Measurements from ENCODE around the gene CDK16.

Gene CDK16

GRCh38 chrX:47223476-47224250, 5.2 kb downstream of the CDK16 start:
- H3K27ac Mint-ChIP-seq: no peak overlapping the region

GRCh38 chrX:47224266-47224895, 5.9 kb downstream of the CDK16 start:
- Mint-ChIP-seq H3K4me3 (no peak overlapping the region), H3K27ac (no peak overlapping the region), H3K36me3 (peaks cover 35% of the 10 kb centered on the region), H3K9me3 (no peaks in the 10 kb centered on the region), H3K4me1 (peaks cover 24% of the 10 kb centered on the region), H3K27me3 (no peaks in the 10 kb centered on the region)
- CTCF ChIA-PET: no interaction called here
- DNase-seq: no peak

More at GRCh38 chrX:47223476-47224250, 5.2 kb downstream of the CDK16 start:
- Mint-ChIP-seq H3K4me3 (no peak overlapping the region), H3K36me3 (peaks cover 32% of the 10 kb centered on the region), H3K27me3 (no peaks in the 10 kb centered on the region), H3K9me3 (no peaks in the 10 kb centered on the region), H3K4me1 (peaks cover 24% of the 10 kb centered on the region)
- DNase-seq: no peak
- CTCF ChIA-PET: no interaction called here

DNA sequence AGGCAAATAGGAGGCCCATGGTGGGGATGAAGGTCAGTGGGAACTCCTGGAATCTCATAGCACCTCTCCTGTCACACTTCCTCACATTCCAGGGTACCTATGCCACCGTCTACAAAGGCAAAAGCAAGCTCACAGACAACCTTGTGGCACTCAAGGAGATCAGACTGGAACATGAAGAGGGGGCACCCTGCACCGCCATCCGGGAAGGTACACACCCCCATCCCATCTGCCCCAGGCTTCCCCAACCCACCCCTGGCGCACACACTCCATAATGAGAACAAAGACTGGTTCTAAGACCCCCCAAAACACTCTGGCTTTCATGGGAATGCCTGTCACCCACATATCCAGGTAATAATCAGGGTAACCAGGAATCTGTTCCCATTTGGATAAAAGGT, 6.4 kb downstream of the CDK16 start:
- H3K4me1 Mint-ChIP-seq: peaks cover 19% of the 10 kb centered on the region
- no peak overlapping the region for H3K4me3 Mint-ChIP-seq
- no peak overlapping the region for H3K27ac Mint-ChIP-seq
- CTCF ChIA-PET: no interaction called here
- H3K9me3 Mint-ChIP-seq: no peaks in the 10 kb centered on the region
- H3K36me3 Mint-ChIP-seq: peaks cover 34% of the 10 kb centered on the region
- no peaks in the 10 kb centered on the region for H3K27me3 Mint-ChIP-seq
- DNase-seq: no peak

- Mint-ChIP-seq H3K4me1 (peaks cover 8% of the 10 kb centered on the region), H3K9me3 (no peaks in the 10 kb centered on the region), H3K27ac (no peak overlapping the region), H3K4me3 (no peak overlapping the region), H3K27me3 (no peaks in the 10 kb centered on the region), H3K36me3 (peaks cover 34% of the 10 kb centered on the region)
- no peak for DNase-seq
- CTCF ChIA-PET: no interaction called here
These were observed 7.6 kb downstream of the CDK16 start for GRCh38 chrX:47226071-47226470.

- no peak for DNase-seq
- H3K9me3 Mint-ChIP-seq: no peaks in the 10 kb centered on the region
- peaks cover 34% of the 10 kb centered on the region for H3K36me3 Mint-ChIP-seq
- CTCF ChIA-PET: no interaction called here
- no peak overlapping the region for H3K4me3 Mint-ChIP-seq
- H3K27me3 Mint-ChIP-seq: no peaks in the 10 kb centered on the region
- H3K4me1 Mint-ChIP-seq: peaks cover 8% of the 10 kb centered on the region
- no peak overlapping the region for H3K27ac Mint-ChIP-seq
These were observed 8.3 kb downstream of the CDK16 start for GRCh38 chrX:47226531-47227333.

- H3K27me3 Mint-ChIP-seq: no peaks in the 10 kb centered on the region
- H3K9me3 Mint-ChIP-seq: no peaks in the 10 kb centered on the region
- CTCF ChIA-PET: no interaction called here
- peaks cover 29% of the 10 kb centered on the region for H3K36me3 Mint-ChIP-seq
- H3K27ac Mint-ChIP-seq: no peak overlapping the region
- peaks cover 5% of the 10 kb centered on the region for H3K4me1 Mint-ChIP-seq
- DNase-seq: no peak
- H3K4me3 Mint-ChIP-seq: no peak overlapping the region
These were observed 8.8 kb downstream of the CDK16 start for GRCh38 chrX:47227334-47227583.

- H3K36me3 Mint-ChIP-seq: peaks cover 30% of the 10 kb centered on the region
- no peaks in the 10 kb centered on the region for H3K27me3 Mint-ChIP-seq
- H3K4me3 Mint-ChIP-seq: no peak overlapping the region
- peaks cover 12% of the 10 kb centered on the region for H3K4me1 Mint-ChIP-seq
- CTCF ChIA-PET: no interaction called here
- H3K27ac Mint-ChIP-seq: no peak overlapping the region
- H3K9me3 Mint-ChIP-seq: no peaks in the 10 kb centered on the region
- DNase-seq: no peak
These were observed 10.2 kb downstream of the CDK16 start for GRCh38 chrX:47228550-47229270.

DNA sequence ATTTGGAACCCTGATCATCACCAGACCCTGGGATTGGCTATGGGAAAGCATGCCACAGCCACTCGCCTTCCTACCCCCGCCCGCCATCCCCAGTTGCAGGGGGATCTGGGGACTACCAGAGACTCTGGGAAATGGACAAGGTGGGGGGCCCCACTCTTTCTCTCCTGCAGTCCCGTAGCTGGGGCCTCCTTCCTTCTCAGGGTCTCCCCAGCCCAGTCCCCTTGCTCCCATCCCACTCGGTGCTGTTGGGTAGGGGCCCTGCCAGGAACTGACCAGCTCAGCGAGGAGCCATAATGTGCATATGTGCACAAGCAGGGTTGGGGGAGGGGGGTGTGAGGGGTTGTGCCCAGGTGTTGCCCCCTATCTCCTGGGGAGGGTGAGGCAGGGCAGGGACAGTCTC, 10.9 kb downstream of the CDK16 start:
- H3K27me3 Mint-ChIP-seq: no peaks in the 10 kb centered on the region
- H3K36me3 Mint-ChIP-seq: peaks cover 30% of the 10 kb centered on the region
- H3K27ac Mint-ChIP-seq: no peak overlapping the region
- H3K4me1 Mint-ChIP-seq: peaks cover 14% of the 10 kb centered on the region
- H3K4me3 Mint-ChIP-seq: no peak overlapping the region
- CTCF ChIA-PET: no interaction called here
- no peak for DNase-seq
- no peaks in the 10 kb centered on the region for H3K9me3 Mint-ChIP-seq

GRCh38 chrX:47230136-47230868, 11.8 kb downstream of the CDK16 start:
- H3K27me3 Mint-ChIP-seq: no peaks in the 10 kb centered on the region
- H3K4me1 Mint-ChIP-seq: peaks cover 18% of the 10 kb centered on the region
- CTCF ChIA-PET: no interaction called here
- H3K4me3 Mint-ChIP-seq: peak overlapping the region; percentile 2
- peak overlapping the region; percentile 37 for H3K27ac Mint-ChIP-seq
- H3K9me3 Mint-ChIP-seq: no peaks in the 10 kb centered on the region
- no peak for DNase-seq
- H3K36me3 Mint-ChIP-seq: peaks cover 32% of the 10 kb centered on the region

- H3K4me3 Mint-ChIP-seq: no peak overlapping the region
- no peaks in the 10 kb centered on the region for H3K27me3 Mint-ChIP-seq
- peaks cover 27% of the 10 kb centered on the region for H3K4me1 Mint-ChIP-seq
- CTCF ChIA-PET: no interaction called here
- no peak for DNase-seq
- H3K27ac Mint-ChIP-seq: peak overlapping the region; percentile 62
- H3K9me3 Mint-ChIP-seq: no peaks in the 10 kb centered on the region
- peaks cover 33% of the 10 kb centered on the region for H3K36me3 Mint-ChIP-seq
These were observed 12.7 kb downstream of the CDK16 start for GRCh38 chrX:47231167-47231566.

DNA sequence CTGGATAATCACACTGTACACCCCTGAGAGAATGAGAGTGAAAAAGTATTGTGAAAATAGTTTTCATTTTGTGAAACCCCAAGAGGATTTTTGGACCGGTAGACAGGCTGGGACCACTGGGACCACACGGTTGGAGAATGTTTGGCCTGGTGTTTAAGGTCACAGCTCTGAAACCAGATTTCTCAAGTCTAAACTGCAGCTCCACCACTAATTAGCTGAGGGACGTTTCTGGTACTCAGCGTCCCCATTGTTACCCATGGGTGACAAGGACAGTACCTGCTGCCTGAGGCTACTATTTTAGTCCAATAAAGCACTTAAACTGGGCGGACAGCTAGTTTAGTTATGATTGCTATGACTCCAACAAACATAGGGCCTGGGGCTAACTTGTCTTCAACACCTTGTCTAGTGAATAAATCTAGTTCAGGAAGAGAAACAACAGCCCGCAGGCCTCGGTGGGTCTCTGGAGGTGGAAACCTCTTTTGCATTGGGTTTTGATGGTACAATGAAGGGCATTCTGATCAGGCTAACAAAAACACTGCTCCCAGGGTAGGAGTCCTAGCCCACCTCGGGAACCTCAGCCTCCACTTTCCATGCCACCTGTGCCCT, 13.8 kb downstream of the CDK16 start:
- Mint-ChIP-seq H3K9me3 (no peaks in the 10 kb centered on the region), H3K36me3 (peaks cover 27% of the 10 kb centered on the region), H3K27ac (peak overlapping the region; percentile 98), H3K4me3 (peak overlapping the region; percentile 88), H3K27me3 (no peaks in the 10 kb centered on the region), H3K4me1 (peaks cover 27% of the 10 kb centered on the region)
- CTCF ChIA-PET: interaction anchor here (1.0 kb wide), 1 partner anchor 13 kb away, joined by 3 read pairs; no protein-coding TSS in a partner anchor
- no peak for DNase-seq

DNA sequence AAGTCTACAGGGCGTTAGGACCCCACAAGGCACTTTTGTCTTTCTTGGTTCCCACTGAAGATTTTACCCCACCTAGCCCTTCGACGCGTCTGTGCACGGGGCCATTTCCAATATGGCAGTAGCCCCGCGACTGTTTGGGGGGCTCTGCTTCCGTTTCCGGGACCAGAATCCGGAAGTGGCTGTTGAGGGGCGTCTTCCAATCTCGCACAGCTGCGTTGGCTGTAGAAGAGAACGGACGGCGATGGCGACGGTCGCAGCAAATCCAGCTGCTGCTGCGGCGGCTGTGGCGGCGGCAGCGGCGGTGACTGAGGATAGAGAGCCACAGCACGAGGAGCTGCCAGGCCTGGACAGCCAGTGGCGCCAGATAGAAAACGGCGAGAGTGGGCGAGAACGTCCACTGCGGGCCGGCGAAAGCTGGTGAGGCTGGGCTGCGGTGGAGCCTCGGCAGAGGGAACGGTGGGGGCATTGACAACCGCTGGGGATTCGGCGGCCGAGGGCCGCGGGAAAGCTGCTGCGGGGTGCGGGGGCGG, 14.4 kb downstream of the CDK16 start, which contains the start of gene USP11:
TSS of gene USP11 (plus strand) at position 207 of the 530 bp plus-strand sequence. CDS start at position 242, 35 bp downstream.
- peak; percentile 64 for DNase-seq
- no peaks in the 10 kb centered on the region for H3K27me3 Mint-ChIP-seq

More for the DNA sequence above, 14.4 kb downstream of the CDK16 start, which contains the start of gene USP11:
- peak within 1 kb of the TSS; percentile 88 for H3K4me3 Mint-ChIP-seq
- peaks cover 27% of the 10 kb centered on the region for H3K4me1 Mint-ChIP-seq
- H3K27ac Mint-ChIP-seq: peak within 1 kb of the TSS; percentile 98
- peaks cover 27% of the 10 kb centered on the region for H3K36me3 Mint-ChIP-seq
- no peaks in the 10 kb centered on the region for H3K9me3 Mint-ChIP-seq
- CTCF ChIA-PET: interaction anchor here (1.0 kb wide), 1 partner anchor 14 kb away, joined by 3 read pairs; no protein-coding TSS in a partner anchor
